NCI-H2171 (cell line): ENCODE data around the gene DISC1.
"Not testable (repeated sequence)": the region's sequence is repeated elsewhere in the genome, so short reads cannot be mapped to it uniquely, and the experiment has no call there.

Experiments
- DNase-seq: peaks from one replicate; lab custom pipeline; 2025; lab: John Stamatoyannopoulos, UW

DISC1 gene

GRCh38 chr1:231626535-231626950 is at the start of gene DISC1:
Gene DISC1 (plus strand): TSS chr1:231626790. CDS start chr1:231626868, 78 bp downstream.
- peak; percentile 81 for DNase-seq

- no peak for DNase-seq
These were observed 49.5 kb upstream of the DISC1 start for GRCh38 chr1:231576804-231577718.

GRCh38 chr1:231580874-231581273 is 45.7 kb upstream of the DISC1 start:
- DNase-seq, result no peak

- no peak for DNase-seq
These were observed 44.7 kb upstream of the DISC1 start for GRCh38 chr1:231581859-231582258.

- no peak for DNase-seq
These were observed 43.2 kb upstream of the DISC1 start for GRCh38 chr1:231583376-231583775.

- no peak for DNase-seq
These were observed 42.5 kb upstream of the DISC1 start for GRCh38 chr1:231584117-231584516.

- DNase-seq, result no peak
These were observed 41.7 kb upstream of the DISC1 start for GRCh38 chr1:231584921-231585320.

- no peak for DNase-seq
These were observed 36.0 kb upstream of the DISC1 start for GRCh38 chr1:231590453-231591198.

- no peak for DNase-seq
These were observed 35.1 kb upstream of the DISC1 start for GRCh38 chr1:231591466-231591865.

- no peak for DNase-seq
These were observed 33.8 kb upstream of the DISC1 start for GRCh38 chr1:231592809-231593208.

GRCh38 chr1:231593264-231593663 is 33.3 kb upstream of the DISC1 start:
- not testable (repeated sequence) for DNase-seq

GRCh38 chr1:231594123-231594522 is 32.5 kb upstream of the DISC1 start:
- DNase-seq, result no peak

- DNase-seq, result no peak
These were observed 31.8 kb upstream of the DISC1 start for GRCh38 chr1:231594749-231595148.

- DNase-seq, result no peak
These were observed 30.2 kb upstream of the DISC1 start for GRCh38 chr1:231596337-231596791.

GRCh38 chr1:231597971-231598370 is 28.6 kb upstream of the DISC1 start:
- no peak for DNase-seq

GRCh38 chr1:231600458-231600976 is 26.1 kb upstream of the DISC1 start:
- no peak for DNase-seq

GRCh38 chr1:231601824-231602672 is 24.5 kb upstream of the DISC1 start:
- DNase-seq, result no peak

GRCh38 chr1:231602673-231602984 is 24.0 kb upstream of the DISC1 start:
- DNase-seq, result no peak

- peak; percentile 45 for DNase-seq
These were observed 22.9 kb upstream of the DISC1 start for GRCh38 chr1:231603598-231604275.

GRCh38 chr1:231604276-231604621 is 22.3 kb upstream of the DISC1 start:
- DNase-seq, result no peak
